Measurements from ENCODE around the gene CHMP5.

- no peak for TF ChIP-seq POLR2A (IDR thresholded peaks at IDR 0.05; ENCODE audit: low read depth, low read length)
- no peak for TF ChIP-seq POLR2AphosphoS5 (IDR thresholded peaks at IDR 0.05; ENCODE audit: low read depth, low read length)
- TF ChIP-seq TAF1 (IDR thresholded peaks at IDR 0.05; ENCODE audit: low read depth, low read length): no peak
- no peak for TF ChIP-seq SPI1 (IDR thresholded peaks at IDR 0.05; ENCODE audit: low read depth, low read length)
- no peak for TF ChIP-seq PAX5 (IDR thresholded peaks at IDR 0.05; ENCODE audit: insufficient read depth, low read length, severe bottlenecking)
Observed at GRCh38 chr9:33229359-33230114, 35.3 kb upstream of the CHMP5 start.

All from GM12891 (cell line).